ENCODE results near the gene PTGFRN. TPM values are rescaled to one million over a fixed set of nuclear protein-coding genes. Genes with fewer than 3 reads are reported as not detected.

PTGFRN gene
- total and polyA plus RNA-seq, 4 donors, result 47.1 to 83.2 (median 70.1) TPM

DNA sequence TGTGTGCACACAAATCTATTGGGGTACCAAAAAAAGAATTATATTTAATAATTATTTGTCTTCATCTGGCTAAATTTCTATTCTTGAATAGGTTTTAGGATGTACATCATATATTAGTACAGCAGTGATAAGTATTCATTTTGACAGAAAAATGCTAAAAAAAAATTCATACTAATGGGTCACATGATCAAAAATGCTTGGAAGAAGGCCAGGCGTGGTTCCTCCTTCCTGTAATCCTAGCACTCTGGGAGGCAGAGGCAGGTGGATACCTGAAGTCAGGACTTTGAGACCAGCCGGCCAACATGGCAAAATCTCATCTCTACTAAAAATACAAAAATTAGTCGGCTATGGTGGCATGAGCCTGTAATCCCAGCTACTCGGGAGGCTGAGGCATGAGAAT, 26.9 kb upstream of the PTGFRN start:
- WGBS (ENCODE audit: insufficient coverage), result 100% methylated on average over 2 of the region's 4 CpGs

DNA sequence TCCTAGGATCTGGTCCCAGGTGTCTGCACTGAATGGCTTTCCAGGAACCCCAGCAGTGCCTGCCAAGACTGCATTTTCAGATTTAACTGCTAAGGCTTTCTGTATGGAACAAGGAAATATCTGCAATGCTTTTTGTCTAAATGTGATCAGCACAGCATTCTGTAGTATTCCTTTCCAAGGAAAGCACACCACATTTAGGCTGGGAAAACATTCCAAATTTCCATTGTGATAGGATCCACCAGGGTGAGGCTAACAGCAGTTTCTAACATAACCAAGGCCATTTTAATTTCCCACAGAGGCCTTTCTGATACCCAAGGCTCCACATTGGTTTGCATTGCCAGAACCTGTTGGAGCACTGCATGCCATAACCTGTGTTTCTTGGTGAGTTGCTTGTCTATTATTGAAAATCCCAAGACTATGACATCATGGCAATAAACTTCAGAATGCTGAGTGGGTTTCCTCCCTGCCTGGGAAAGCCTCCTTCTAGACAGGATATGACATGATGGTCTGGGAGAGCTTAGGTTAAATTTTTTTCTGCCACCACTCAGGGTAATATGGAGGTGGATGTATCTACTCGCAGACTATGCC, 23.3 kb upstream of the PTGFRN start:
- peak in 2 of 6 donors; percentile 23 to 36 for DNase-seq (ENCODE audit: low read depth in 4 of 6, low spot score in 6 of 6)
- Histone ChIP-seq H3K4me3 (ENCODE audit: low read depth, low read length) (no peak overlapping the region), H3K9me3 (ENCODE audit: control insufficient read depth, insufficient read depth, low read length) (no peaks in the 10 kb centered on the region), H3K4me1 (ENCODE audit: control insufficient read depth, insufficient read depth, low read length) (no peaks in the 10 kb centered on the region), H3K27ac (ENCODE audit: low read depth, low read length) (no peak overlapping the region), H3K27me3 (ENCODE audit: control insufficient read depth, insufficient read depth, low read length) (no peaks in the 10 kb centered on the region), H3K36me3 (ENCODE audit: control insufficient read depth, insufficient read depth, low read length) (no peaks in the 10 kb centered on the region)
- no CpG with 5 or more reads among the region's 1 CpG for WGBS (ENCODE audit: insufficient coverage)

More for the DNA sequence above, 26.9 kb upstream of the PTGFRN start:
- Histone ChIP-seq H3K27me3 (ENCODE audit: control insufficient read depth, insufficient read depth, low read length) (no peaks in the 10 kb centered on the region), H3K27ac (ENCODE audit: low read depth, low read length) (no peak overlapping the region), H3K4me3 (ENCODE audit: low read depth, low read length) (no peak overlapping the region), H3K4me1 (ENCODE audit: control insufficient read depth, insufficient read depth, low read length) (peaks cover 16% of the 10 kb centered on the region), H3K36me3 (ENCODE audit: control insufficient read depth, insufficient read depth, low read length) (no peaks in the 10 kb centered on the region), H3K9me3 (ENCODE audit: control insufficient read depth, insufficient read depth, low read length) (no peaks in the 10 kb centered on the region)
- no peak for DNase-seq (ENCODE audit: low read depth in 4 of 6, low spot score in 6 of 6)

DNA sequence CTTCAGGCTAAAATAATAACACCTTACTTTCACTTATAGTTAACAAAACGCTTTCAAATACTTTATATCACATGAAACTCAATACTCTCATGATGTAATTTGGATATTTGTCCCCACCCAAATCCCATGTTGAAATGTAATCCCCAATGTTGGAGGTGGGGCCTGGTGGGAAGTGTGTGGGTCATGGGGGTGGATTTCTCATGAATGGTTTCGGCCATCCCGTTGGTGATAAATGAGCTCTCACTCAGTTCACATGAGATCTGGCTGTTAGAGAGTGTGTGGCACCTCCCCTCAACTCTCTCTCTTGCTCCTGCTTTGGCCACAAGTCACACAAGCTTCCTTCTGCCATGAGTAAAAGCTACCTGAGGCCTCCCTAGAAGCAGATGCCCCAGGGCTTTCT, 22.5 kb upstream of the PTGFRN start:
- H3K4me1 ChIP-seq (ENCODE audit: control insufficient read depth, insufficient read depth, low read length), result peaks cover 3% of the 10 kb centered on the region
- H3K27ac ChIP-seq (ENCODE audit: low read depth, low read length), result no peak overlapping the region
- H3K27me3 ChIP-seq (ENCODE audit: control insufficient read depth, insufficient read depth, low read length), result no peaks in the 10 kb centered on the region
- DNase-seq (ENCODE audit: low read depth in 4 of 6, low spot score in 6 of 6), result no peak
- no peaks in the 10 kb centered on the region for H3K9me3 ChIP-seq (ENCODE audit: control insufficient read depth, insufficient read depth, low read length)
- no peak overlapping the region for H3K4me3 ChIP-seq (ENCODE audit: low read depth, low read length)
- WGBS (ENCODE audit: insufficient coverage), result no CpG with 5 or more reads among the region's 3 CpGs
- no peaks in the 10 kb centered on the region for H3K36me3 ChIP-seq (ENCODE audit: control insufficient read depth, insufficient read depth, low read length)

DNA sequence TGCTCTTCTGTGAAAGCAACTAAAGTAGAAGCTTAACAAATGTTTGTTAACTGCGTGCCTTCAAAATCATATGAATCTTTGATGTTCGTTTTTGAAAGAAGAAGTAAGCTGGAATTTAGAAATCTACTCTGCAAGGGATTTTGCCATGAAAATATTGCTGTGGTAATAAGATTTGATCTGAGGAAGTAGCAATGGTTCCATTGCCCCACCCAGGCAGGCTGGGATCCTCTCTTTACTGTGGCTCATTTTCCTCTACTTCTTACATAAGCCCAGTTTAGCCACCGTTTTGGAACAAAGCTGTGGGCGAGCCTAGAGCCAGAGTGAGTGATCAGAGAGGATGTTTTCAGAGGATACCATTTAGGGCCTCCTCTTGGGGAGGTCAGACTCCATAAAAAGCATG, 20.3 kb upstream of the PTGFRN start:
- WGBS (ENCODE audit: insufficient coverage), result 94% methylated on average over 2 of the region's 4 CpGs
- DNase-seq (ENCODE audit: low read depth in 4 of 6, low spot score in 6 of 6), result no peak

DNA sequence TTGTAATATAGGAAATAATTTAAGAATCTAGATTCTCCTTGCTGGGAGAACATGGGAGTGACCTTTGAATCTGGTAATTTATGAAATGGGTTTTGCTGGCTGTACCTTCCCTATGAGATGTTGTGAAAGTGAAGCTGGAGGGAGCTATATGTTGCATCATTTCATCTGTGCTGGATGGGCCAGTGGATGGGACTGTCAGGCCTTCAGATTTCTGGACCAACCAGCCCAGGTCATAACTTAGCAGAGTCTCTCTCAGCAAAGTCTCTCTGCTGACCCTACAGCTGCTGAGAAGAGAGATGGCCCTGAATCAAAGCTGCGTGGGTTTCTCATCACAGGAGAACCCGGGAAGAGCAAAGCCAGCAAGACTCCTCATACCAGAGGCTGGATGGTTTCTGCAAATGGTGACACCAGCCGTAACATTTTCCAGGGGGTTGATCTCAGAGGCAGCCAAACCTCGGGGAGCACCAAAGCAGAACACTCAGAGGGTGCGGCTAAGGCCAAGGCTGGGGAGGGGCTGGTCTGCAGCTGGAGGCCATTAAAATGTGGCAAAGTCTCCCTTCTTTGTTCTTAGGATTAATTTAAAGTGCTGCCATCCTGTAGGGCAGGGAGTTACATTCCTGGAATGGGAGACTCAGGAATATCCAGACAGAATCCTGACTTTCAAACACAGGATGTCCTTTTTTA, 18.2 kb upstream of the PTGFRN start:
- Histone ChIP-seq H3K27me3 (ENCODE audit: control insufficient read depth, insufficient read depth, low read length) (no peaks in the 10 kb centered on the region), H3K9me3 (ENCODE audit: control insufficient read depth, insufficient read depth, low read length) (no peaks in the 10 kb centered on the region), H3K4me1 (ENCODE audit: control insufficient read depth, insufficient read depth, low read length) (peaks cover 3% of the 10 kb centered on the region), H3K27ac (ENCODE audit: low read depth, low read length) (no peak overlapping the region), H3K36me3 (ENCODE audit: control insufficient read depth, insufficient read depth, low read length) (no peaks in the 10 kb centered on the region), H3K4me3 (ENCODE audit: low read depth, low read length) (no peak overlapping the region)
- 58% methylated on average over 5 of the region's 5 CpGs for WGBS (ENCODE audit: insufficient coverage)
- no peak for DNase-seq (ENCODE audit: low read depth in 4 of 6, low spot score in 6 of 6)

More for the DNA sequence above, 20.3 kb upstream of the PTGFRN start:
- H3K9me3 ChIP-seq (ENCODE audit: control insufficient read depth, insufficient read depth, low read length), result no peaks in the 10 kb centered on the region
- peaks cover 3% of the 10 kb centered on the region for H3K4me1 ChIP-seq (ENCODE audit: control insufficient read depth, insufficient read depth, low read length)
- no peak overlapping the region for H3K27ac ChIP-seq (ENCODE audit: low read depth, low read length)
- no peak overlapping the region for H3K4me3 ChIP-seq (ENCODE audit: low read depth, low read length)
- no peaks in the 10 kb centered on the region for H3K36me3 ChIP-seq (ENCODE audit: control insufficient read depth, insufficient read depth, low read length)
- no peaks in the 10 kb centered on the region for H3K27me3 ChIP-seq (ENCODE audit: control insufficient read depth, insufficient read depth, low read length)

DNA sequence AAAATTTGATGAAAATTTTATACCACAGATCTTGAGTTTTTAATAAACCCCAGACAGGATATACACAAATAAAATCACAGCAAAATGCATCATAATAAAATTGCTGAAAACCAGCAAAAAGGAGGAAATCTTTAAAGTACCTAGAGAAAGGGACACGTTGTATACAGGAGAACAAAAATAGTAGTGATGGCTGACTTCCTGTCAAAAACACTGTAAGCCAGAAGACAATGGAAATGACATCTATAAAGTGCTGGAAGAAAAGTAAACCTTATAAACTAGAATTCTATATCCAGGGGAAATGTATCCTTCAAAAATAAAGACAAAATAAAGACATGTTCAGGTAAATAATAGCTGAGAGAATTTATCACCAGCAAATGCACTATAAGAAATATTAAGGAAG, 14.6 kb upstream of the PTGFRN start:
- Histone ChIP-seq H3K27ac (ENCODE audit: low read depth, low read length) (no peak overlapping the region), H3K4me1 (ENCODE audit: control insufficient read depth, insufficient read depth, low read length) (peaks cover 3% of the 10 kb centered on the region), H3K36me3 (ENCODE audit: control insufficient read depth, insufficient read depth, low read length) (no peaks in the 10 kb centered on the region), H3K9me3 (ENCODE audit: control insufficient read depth, insufficient read depth, low read length) (no peaks in the 10 kb centered on the region), H3K27me3 (ENCODE audit: control insufficient read depth, insufficient read depth, low read length) (no peaks in the 10 kb centered on the region), H3K4me3 (ENCODE audit: low read depth, low read length) (no peak overlapping the region)
- no CpG with 5 or more reads among the region's 1 CpG for WGBS (ENCODE audit: insufficient coverage)
- no peak for DNase-seq (ENCODE audit: low read depth in 4 of 6, low spot score in 6 of 6)

DNA sequence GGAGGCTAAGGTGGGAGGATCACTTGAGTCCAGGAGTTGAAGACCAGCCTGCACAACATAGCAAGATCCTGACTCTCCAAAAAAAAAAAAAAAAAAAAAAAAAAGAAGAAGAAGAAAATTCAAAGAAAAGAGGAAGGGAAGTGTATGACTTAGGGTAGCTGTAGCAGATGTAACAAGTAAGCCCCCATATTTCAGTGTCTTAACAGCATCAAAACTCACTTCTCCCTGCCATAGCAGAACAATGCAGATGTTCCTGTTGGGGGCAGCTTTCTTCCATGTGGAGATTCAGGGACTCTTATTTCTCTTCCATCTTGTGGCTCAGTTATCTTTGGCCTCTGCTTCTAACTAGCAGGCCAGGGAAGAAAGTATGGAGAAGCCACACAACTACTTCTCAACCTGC, 10.2 kb upstream of the PTGFRN start:
- H3K9me3 ChIP-seq (ENCODE audit: control insufficient read depth, insufficient read depth, low read length), result no peaks in the 10 kb centered on the region
- no peaks in the 10 kb centered on the region for H3K36me3 ChIP-seq (ENCODE audit: control insufficient read depth, insufficient read depth, low read length)
- no peak overlapping the region for H3K4me3 ChIP-seq (ENCODE audit: low read depth, low read length)
- no peak overlapping the region for H3K27ac ChIP-seq (ENCODE audit: low read depth, low read length)
- H3K4me1 ChIP-seq (ENCODE audit: control insufficient read depth, insufficient read depth, low read length), result no peaks in the 10 kb centered on the region
- DNase-seq (ENCODE audit: low read depth in 4 of 6, low spot score in 6 of 6), result no peak
- H3K27me3 ChIP-seq (ENCODE audit: control insufficient read depth, insufficient read depth, low read length), result no peaks in the 10 kb centered on the region

DNA sequence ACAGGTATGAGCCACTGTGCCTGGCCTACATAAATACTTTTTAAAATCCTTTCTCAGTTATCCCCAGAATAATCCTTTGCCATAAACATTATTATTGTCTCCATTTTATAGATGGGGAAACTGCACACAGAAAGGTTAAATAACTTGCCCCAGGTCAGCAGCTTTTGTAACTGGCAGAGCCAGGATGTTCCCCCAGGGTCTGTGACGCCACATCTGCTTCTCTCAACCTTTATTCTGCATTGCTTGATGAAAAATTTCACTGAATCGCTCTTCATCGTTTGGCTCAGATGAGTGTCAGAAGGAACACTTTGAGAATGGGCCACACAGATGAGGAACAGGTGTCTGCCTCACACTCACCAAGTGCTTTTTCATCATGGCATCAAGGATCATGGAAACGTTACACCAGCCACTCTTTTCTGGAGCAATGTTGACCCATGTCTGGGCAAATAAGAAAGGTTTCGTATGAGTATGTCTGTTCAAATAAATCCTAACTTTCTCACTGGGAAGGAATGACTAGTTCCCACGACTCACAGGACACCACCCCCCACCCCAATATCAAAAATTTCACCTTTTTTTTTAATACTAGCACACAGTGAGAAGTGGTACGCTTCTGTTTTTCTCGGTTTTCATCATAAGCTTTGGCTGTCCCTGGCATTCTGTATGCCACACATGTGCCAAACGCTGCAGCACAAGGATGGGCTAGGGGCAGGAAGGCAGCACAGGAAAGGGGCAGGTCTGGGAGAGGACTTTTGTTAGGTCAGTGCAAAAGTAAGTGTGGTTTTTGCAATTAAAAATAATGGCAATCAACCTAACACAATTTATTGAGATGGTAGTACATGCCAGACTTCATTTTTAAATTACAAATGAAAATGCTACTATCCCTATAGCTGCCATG, 9.0 kb upstream of the PTGFRN start:
- no peak for DNase-seq (ENCODE audit: low read depth in 4 of 6, low spot score in 6 of 6)
- Histone ChIP-seq H3K9me3 (ENCODE audit: control insufficient read depth, insufficient read depth, low read length) (no peaks in the 10 kb centered on the region), H3K36me3 (ENCODE audit: control insufficient read depth, insufficient read depth, low read length) (no peaks in the 10 kb centered on the region), H3K27me3 (ENCODE audit: control insufficient read depth, insufficient read depth, low read length) (no peaks in the 10 kb centered on the region), H3K4me1 (ENCODE audit: control insufficient read depth, insufficient read depth, low read length) (no peaks in the 10 kb centered on the region), H3K27ac (ENCODE audit: low read depth, low read length) (no peak overlapping the region), H3K4me3 (ENCODE audit: low read depth, low read length) (no peak overlapping the region)
- WGBS (ENCODE audit: insufficient coverage), result 77% methylated on average over 7 of the region's 9 CpGs

DNA sequence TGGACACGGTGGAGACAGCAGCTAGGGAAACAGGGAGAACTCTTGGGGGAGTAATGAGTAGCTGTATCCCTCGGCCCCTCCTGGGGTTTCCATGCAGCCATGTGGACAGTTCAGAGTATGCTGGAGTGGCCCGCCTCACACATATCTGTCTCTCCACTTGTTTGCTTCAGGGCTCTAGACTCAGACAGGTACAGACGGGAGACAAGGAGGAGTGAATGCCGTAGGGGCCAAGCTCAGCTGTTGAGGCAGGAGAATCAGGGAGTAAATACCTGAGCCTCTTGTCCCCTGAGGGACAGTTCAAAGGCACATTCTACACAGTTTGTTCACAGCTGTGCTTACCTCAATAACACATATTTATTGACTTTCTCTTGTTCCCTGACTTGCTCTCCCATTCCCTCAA, 7.7 kb upstream of the PTGFRN start:
- H3K4me1 ChIP-seq (ENCODE audit: control insufficient read depth, insufficient read depth, low read length), result no peaks in the 10 kb centered on the region
- 80% methylated on average over 3 of the region's 5 CpGs for WGBS (ENCODE audit: insufficient coverage)

More for the DNA sequence above, 7.7 kb upstream of the PTGFRN start:
- Histone ChIP-seq H3K27ac (ENCODE audit: low read depth, low read length) (no peak overlapping the region), H3K9me3 (ENCODE audit: control insufficient read depth, insufficient read depth, low read length) (no peaks in the 10 kb centered on the region), H3K4me3 (ENCODE audit: low read depth, low read length) (no peak overlapping the region), H3K27me3 (ENCODE audit: control insufficient read depth, insufficient read depth, low read length) (no peaks in the 10 kb centered on the region), H3K36me3 (ENCODE audit: control insufficient read depth, insufficient read depth, low read length) (no peaks in the 10 kb centered on the region)
- no peak for DNase-seq (ENCODE audit: low read depth in 4 of 6, low spot score in 6 of 6)

Data from spinal cord (tissue), 10 donors.